Brain pericyte (primary cell): ENCODE results near the gene EMD.
"Not testable (repeated sequence)": the region's sequence is repeated elsewhere in the genome, so short reads cannot be mapped to it uniquely, and the experiment has no call there.

Experiments
- DNase-seq: peaks from one replicate; pipeline ENCODE4 v3.0.0-alpha.2; 2012; ENCODE audit warnings: low read depth, low spot score

The EMD gene

GRCh38 chrX:154371017-154371788, 7.9 kb upstream of the EMD start:
- DNase-seq, result peak; percentile 63

- DNase-seq, result no peak
Measured at GRCh38 chrX:154371789-154372300, 7.2 kb upstream of the EMD start.

- no peak for DNase-seq
Measured at GRCh38 chrX:154372612-154373022, 6.5 kb upstream of the EMD start.

GRCh38 chrX:154373340-154374306, 5.5 kb upstream of the EMD start:
- no peak for DNase-seq

- DNase-seq, result no peak
Measured at GRCh38 chrX:154374313-154375155, 4.6 kb upstream of the EMD start, which contains the start of gene FLNA. Gene FLNA, minus strand, starts transcription at chrX:154374634. Its CDS starts 3,389 bp downstream, at chrX:154371245.

- no peak for DNase-seq
Measured at GRCh38 chrX:154375156-154375504, 4.0 kb upstream of the EMD start.

GRCh38 chrX:154376774-154377173, 2.3 kb upstream of the EMD start:
- DNase-seq, result no peak

GRCh38 chrX:154378059-154378798, 866 bp upstream of the EMD start:
- no peak for DNase-seq

- DNase-seq, result no peak
Measured at GRCh38 chrX:154379569-154379951, 465 bp downstream of the EMD start.

- DNase-seq, result no peak
Measured at GRCh38 chrX:154380153-154380552, 1.1 kb downstream of the EMD start.

- DNase-seq, result no peak
Measured at GRCh38 chrX:154380787-154381186, 1.7 kb downstream of the EMD start.

- no peak for DNase-seq
Measured at GRCh38 chrX:154381271-154381670, 2.2 kb downstream of the EMD start.

- no peak for DNase-seq
Measured at GRCh38 chrX:154382483-154383069, 3.5 kb downstream of the EMD start.

GRCh38 chrX:154383359-154384283, 4.5 kb downstream of the EMD start:
- no peak for DNase-seq

- DNase-seq, result no peak
Measured at GRCh38 chrX:154384284-154384892, 5.3 kb downstream of the EMD start.

GRCh38 chrX:154388094-154388493, 9.0 kb downstream of the EMD start:
- not testable (repeated sequence) for DNase-seq

- DNase-seq, result not testable (repeated sequence)
Measured at GRCh38 chrX:154388649-154389048, 9.6 kb downstream of the EMD start.

- not testable (repeated sequence) for DNase-seq
Measured at GRCh38 chrX:154389812-154390747, 11.0 kb downstream of the EMD start.
